ENCODE measurements around the gene LRFN2.

Gene LRFN2

DNA sequence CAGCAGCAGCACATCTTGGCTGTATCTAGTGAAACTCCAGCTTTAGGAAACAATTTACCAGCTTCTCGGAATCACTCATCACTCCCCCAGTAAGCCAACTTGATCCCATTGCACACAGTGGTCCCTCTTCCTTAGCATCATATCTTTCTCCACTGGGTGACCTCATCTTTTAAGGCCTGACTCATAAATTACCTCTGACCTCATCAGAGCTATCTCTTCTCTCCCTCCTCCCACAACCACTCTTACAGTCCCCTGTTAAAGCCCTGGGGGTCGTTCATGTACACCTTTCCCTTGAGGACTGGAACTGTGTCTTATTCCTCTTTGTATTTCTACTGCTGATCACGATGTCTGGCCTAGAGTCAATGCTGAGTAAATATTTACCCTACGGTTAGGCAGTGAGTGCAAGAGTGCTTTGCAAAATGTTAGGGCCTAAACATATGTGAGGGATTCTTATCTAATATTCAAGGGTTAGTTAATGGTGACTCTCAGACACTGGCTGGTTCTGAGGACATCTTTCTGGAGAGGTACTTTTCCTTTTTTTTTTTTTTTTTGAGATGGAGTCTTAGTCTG, 187.2 kb downstream of the LRFN2 start:
- no peak for DNase-seq (ENCODE audit: low read depth, low spot score)
- TF ChIP-seq, protein P1, sequence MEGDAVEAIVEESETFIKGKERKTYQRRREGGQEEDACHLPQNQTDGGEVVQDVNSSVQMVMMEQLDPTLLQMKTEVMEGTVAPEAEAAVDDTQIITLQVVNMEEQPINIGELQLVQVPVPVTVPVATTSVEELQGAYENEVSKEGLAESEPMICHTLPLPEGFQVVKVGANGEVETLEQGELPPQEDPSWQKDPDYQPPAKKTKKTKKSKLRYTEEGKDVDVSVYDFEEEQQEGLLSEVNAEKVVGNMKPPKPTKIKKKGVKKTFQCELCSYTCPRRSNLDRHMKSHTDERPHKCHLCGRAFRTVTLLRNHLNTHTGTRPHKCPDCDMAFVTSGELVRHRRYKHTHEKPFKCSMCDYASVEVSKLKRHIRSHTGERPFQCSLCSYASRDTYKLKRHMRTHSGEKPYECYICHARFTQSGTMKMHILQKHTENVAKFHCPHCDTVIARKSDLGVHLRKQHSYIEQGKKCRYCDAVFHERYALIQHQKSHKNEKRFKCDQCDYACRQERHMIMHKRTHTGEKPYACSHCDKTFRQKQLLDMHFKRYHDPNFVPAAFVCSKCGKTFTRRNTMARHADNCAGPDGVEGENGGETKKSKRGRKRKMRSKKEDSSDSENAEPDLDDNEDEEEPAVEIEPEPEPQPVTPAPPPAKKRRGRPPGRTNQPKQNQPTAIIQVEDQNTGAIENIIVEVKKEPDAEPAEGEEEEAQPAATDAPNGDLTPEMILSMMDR (IDR thresholded peaks at IDR 0.05; ENCODE audit: low read depth, low read length), result no peak
- no peak overlapping the region for H3K4me3 ChIP-seq (ENCODE audit: low read depth, low read length)
- in situ Hi-C loops (cut with HindIII; ENCODE audit: low sequenced_read_pairs), result no loop called here

GRCh38 chr6:40398810-40399477, 188.2 kb downstream of the LRFN2 start:
- in situ Hi-C loops (cut with HindIII; ENCODE audit: low sequenced_read_pairs), result no loop called here

GRCh38 chr6:40398034-40398691, 189.0 kb downstream of the LRFN2 start:
- DNase-seq (ENCODE audit: low read depth, low spot score), result no peak
- TF ChIP-seq, protein P1 (IDR thresholded peaks at IDR 0.05; ENCODE audit: low read depth, low read length), result no peak
- in situ Hi-C loops (cut with HindIII; ENCODE audit: low sequenced_read_pairs), result no loop called here
- H3K4me3 ChIP-seq (ENCODE audit: low read depth, low read length), result no peak overlapping the region

More at GRCh38 chr6:40398810-40399477, 188.2 kb downstream of the LRFN2 start:
- TF ChIP-seq, protein P1 (IDR thresholded peaks at IDR 0.05; ENCODE audit: low read depth, low read length), result no peak
- H3K4me3 ChIP-seq (ENCODE audit: low read depth, low read length), result no peak overlapping the region
- no peak for DNase-seq (ENCODE audit: low read depth, low spot score)

DNA sequence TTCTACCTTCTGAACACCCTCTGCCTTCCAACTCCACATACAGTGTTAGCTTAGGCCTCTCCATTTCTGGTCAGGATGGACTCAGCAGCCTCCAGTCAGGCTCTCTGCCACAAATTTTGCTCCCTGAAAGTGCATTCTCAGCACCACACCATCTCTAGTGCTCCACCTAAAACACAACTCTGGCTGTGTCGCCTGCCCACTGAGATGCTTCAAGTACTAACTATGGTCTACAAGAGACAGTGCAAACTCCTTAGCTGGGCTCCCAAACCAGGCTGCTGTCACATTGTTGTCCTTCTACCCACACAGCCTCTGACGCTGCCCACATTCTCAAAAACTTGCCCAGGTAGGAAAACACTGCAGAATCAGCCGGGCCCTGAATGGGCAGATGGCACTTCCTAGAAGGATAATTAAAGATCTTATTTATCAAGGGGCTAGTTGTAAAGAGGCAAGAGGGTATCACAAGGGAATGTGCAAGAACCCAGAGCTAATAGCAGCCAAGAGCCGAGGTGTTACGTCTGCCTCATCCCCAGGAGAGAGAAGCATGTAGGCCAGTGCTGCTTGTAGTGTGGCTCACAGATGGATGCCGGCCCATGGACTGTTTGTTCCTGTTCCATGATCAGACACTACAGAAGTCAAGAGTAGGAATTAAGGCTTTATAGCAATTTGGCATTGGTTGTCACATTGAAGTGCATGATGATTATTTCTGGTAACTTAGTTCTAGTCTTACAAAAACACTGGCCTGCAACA, 189.7 kb downstream of the LRFN2 start:
- H3K4me3 ChIP-seq (ENCODE audit: low read depth, low read length), result no peak overlapping the region
- DNase-seq (ENCODE audit: low read depth, low spot score), result no peak
- in situ Hi-C loops (cut with HindIII; ENCODE audit: low sequenced_read_pairs), result no loop called here
- TF ChIP-seq, protein P1 (IDR thresholded peaks at IDR 0.05; ENCODE audit: low read depth, low read length), result no peak

DNA sequence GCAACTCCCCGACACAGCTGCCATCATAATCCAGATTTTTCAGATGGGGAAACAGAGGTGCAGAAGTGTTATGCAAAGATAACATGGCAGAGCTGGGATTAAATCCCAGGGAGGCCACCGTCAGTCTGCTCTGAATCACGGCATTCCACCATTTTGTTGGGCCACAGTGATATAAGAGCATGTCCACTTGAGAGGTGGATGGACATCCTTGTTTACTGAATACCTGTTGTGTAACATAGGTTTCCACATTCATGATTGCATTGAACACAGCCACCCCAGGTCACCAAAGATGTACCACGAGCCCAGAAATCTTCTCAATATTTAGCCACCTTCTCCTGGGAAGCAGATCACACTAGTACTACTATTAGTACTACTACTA, 191.5 kb downstream of the LRFN2 start:
- TF ChIP-seq, protein P1 (IDR thresholded peaks at IDR 0.05; ENCODE audit: low read depth, low read length), result no peak
- no peak for DNase-seq (ENCODE audit: low read depth, low spot score)
- H3K4me3 ChIP-seq (ENCODE audit: low read depth, low read length), result no peak overlapping the region
- in situ Hi-C loops (cut with HindIII; ENCODE audit: low sequenced_read_pairs), result no loop called here

GRCh38 chr6:40395066-40395697, 192.0 kb downstream of the LRFN2 start:
- in situ Hi-C loops (cut with HindIII; ENCODE audit: low sequenced_read_pairs), result no loop called here
- DNase-seq (ENCODE audit: low read depth, low spot score), result no peak
- TF ChIP-seq, protein P1 (IDR thresholded peaks at IDR 0.05; ENCODE audit: low read depth, low read length), result no peak
- H3K4me3 ChIP-seq (ENCODE audit: low read depth, low read length), result no peak overlapping the region

Data from astrocyte of the spinal cord (primary cell).